SIG-M5 (cell line): Measurements from ENCODE around the gene RBM12.

ENCODE experiments used
- DNase-seq: peaks from one replicate; lab custom pipeline; 2025; lab: John Stamatoyannopoulos, UW

RBM12 gene

DNA sequence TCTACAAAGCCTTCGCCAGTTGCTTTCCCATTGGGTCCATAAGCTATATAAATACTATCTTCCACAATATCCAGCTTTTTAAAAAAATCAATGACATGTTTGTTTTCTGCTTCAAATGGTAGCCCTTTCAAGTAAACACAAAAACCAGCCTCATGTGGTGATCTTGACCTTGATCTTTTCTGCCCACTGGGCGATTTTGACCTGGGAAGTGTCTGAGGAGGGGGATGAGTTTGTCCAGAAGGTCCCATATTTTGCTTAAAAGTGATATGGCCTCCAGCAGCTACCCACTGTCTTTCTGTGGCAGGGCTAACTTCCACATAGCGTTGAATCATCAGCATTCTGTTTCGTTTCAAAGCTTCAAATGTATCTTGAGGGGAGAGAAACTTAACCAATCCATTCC is 10.8 kb downstream of the RBM12 start:
- DNase-seq, result no peak

GRCh38 chr20:35653430-35653734 is 11.3 kb downstream of the RBM12 start:
- DNase-seq, result no peak

DNA sequence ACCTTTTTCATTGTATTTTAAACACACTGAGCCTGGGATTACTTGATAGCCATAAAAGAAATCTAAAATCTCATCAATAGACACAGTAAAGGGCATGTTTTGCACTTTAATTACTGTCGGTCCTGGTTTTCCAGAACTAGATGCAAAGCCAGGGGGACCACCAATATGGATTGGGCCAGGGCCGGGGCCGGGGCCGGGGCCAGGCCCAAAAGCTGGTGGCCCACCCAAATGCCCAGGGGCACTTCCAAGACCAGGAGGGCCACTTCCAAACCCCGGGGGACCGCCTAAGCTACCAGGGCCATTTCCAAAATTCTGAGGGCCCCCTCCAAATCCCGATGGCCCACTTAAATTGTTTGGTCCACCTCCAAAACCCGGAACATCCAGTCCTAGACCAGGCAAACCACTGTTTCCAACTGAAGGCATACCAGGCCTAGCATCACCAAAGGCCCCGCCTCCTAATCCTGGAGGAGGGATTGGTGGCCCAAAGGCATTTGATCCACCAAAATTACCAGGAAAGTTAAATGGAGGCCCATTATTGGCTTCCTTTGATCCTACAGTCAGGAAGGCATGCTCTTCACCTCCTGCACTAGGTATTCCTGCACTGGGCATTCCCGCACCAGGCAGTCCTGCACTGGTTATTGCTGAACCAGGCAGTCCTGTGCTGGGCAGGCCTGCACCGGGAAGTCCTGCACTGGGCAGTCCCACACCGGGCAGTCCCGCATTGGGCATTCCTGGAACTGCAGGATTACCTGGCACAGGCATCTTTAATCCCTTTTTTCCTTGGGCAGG is 11.9 kb downstream of the RBM12 start:
- no peak for DNase-seq

- DNase-seq, result no peak
Observed at GRCh38 chr20:35651958-35652357, 12.7 kb downstream of the RBM12 start.

DNA sequence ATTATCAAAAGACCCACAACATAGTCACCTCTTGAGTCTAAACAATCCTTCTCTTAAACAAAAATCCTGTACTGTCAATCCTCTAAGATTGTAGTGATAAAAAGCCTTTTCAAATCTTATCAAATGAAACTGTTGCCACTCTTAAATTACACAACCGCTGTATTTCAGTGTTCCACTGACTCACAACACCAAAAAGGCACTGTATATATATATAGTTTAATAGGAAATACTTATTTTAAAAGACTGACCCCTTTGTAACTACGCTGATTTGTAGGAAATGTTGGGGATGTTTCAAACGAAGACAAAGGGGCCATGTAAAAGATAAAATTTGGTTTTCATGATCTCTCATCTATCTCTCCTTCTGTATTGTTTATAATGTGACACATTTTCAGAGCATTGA is 14.1 kb downstream of the RBM12 start:
- no peak for DNase-seq

- DNase-seq, result no peak
Observed at GRCh38 chr20:35648836-35649235, 15.9 kb downstream of the RBM12 start.

DNA sequence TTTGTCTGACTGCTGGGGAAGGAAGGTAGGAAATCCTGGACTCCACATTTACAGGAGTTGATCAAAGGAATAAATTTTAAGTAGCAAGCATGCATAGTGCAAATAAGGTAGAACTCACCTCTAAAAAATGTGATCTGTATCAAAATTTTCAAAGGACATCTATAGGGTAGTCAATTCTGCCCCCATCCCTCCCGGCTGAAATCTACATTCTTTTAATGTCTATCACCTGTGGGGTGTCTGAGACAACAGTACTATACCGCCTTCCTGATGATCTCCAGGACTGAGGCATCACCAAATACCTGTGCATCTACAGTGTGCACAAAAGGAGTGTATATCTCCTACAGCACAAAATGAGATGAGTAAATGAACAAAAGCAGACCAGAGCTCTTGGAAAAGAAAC is 19.9 kb downstream of the RBM12 start:
- no peak for DNase-seq

GRCh38 chr20:35643045-35643444 is 21.7 kb downstream of the RBM12 start:
- no peak for DNase-seq

DNA sequence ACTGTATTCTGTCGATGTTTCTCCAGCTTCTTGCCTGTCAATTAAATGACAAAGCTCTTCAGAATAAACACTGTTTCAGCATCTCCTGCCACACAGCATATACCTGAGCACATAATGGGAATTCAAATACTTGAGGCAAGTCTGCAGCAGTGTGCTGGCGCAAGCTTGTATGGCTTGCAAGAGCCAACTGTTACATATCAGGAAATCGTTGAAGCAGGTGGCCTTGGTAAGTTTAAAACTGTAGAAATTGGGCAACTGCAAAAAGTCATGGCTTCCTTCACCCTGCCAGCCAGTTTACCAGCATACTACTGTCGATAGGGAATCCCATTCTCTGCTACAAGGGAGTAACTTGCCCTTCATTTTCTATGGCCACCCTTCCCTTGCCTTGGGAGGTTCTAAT is 23.0 kb downstream of the RBM12 start:
- DNase-seq, result no peak

DNA sequence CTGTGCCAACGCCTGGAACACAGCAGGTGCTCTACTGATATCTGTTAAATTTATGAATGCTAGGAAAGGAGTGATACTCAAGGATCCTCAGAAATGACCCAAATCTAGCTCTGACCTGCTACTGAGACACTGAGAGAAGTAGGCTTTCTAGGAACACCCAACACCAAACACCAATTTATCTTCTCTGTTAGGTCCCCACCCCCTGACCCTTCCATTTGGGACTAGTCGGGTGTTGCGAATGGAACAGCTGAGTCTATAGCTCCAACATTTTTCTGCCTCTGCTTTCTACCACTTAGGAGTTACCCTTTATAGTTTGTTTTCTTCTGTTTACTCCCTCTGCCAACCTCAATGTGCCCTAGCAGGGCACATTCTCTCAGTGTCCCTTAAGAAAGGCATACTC is 24.0 kb downstream of the RBM12 start:
- no peak for DNase-seq

DNA sequence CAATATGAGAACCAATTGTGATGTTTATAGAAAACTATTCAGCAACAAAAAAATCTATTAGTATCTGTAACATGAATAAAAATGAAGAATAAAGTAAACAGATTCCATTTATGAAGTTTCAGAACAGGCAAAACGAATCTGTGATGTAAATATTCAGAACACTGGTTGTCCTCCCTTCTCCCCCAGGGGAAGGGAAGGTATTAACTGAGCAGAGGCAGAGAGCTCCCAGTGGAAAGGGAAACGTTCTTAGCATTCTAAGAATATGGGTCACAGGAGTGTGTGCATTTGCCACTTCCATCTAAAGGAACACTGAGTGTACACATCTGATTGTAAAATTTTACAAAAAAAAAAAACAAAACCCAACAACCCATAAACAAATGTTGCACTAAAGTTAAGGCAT is 25.9 kb downstream of the RBM12 start:
- DNase-seq, result no peak

GRCh38 chr20:35637276-35637675 is 27.4 kb downstream of the RBM12 start:
- DNase-seq, result no peak

GRCh38 chr20:35636095-35636494 is 28.6 kb downstream of the RBM12 start:
- no peak for DNase-seq

DNA sequence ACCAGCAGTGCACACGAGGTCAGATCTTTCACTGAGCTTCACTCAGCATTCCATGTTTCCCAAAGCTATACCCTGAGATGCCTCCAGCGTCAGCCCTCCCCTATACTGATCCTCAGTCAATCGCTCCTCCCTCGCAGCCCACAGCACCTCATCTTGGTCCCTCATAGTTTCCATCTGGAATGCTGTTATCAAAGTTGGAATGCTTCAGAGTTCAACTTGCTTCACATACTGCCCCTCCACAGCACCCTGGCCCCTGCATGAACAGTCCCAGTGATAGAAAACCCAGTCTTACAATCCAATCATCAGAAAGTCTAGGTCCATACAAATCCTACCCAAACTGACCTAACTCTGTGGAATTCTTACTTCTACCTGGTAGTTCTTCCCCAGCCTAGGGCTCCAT is 29.0 kb downstream of the RBM12 start:
- no peak for DNase-seq

- DNase-seq, result no peak
Observed at GRCh38 chr20:35632539-35633115, 32.1 kb downstream of the RBM12 start.

- DNase-seq, result no peak
Observed at GRCh38 chr20:35630636-35631035, 34.1 kb downstream of the RBM12 start.

DNA sequence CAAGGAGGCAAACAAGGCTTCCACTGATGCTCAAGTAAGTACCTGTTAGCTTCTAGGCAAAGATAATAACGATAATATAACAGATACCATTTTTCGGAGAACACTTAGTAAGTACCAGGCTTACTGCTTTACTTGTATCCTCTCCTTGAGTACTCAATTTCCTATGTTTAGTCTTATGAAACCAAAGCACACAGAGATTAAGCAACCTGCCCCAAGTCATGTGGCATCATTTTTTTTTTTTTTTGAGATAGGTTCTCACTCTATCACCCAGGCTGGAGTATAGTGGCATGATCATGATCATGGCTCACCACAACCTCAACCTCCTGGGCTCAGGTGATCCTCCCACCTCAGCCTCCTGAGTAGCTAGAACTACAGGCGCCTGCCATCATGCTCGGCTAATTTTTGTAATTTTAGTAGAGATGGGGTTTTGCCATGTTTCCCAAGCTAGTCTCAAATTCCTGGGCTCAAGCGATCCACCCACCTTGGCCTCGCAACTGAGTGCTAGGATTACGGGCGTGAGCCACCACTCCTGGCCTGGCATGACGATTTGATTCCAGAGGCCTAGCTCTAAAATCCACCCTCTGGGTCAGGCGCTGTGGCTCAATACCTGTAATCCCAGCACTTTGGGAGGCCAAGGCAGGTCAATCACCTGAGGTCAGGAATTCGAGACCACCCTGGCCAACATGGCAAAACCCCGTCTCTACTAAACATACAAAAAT is 35.1 kb downstream of the RBM12 start:
- DNase-seq, result no peak

- DNase-seq, result no peak
Observed at GRCh38 chr20:35627121-35627520, 37.6 kb downstream of the RBM12 start.

DNA sequence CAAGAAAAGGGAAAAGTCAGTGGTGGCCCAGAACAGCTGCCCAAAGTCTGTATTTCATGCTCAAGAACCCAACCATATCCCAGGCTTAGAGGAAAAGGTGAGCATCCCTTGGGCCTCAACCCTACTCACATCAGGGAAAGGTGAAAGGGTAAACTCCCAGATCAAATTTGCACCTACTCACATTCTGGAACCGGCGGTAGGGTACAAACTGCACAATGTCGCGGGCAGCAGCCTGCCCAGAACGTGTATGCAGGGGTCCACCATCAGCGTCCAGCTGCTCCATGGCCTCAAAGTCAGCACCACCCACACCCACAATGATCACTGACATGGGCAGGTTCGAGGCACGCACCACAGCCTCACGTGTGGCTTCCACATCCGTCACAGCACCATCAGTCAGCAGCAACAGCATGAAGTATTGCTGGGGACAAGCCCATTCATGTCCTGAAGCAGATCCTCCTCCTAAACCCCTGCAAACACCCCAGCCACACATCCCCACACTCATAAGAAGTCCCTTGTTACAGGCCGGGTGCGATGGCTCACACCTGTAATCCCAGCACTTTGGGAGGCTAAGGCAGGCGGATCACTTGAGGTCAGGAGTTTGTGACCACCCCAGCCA is 38.2 kb downstream of the RBM12 start:
- DNase-seq, result no peak

DNA sequence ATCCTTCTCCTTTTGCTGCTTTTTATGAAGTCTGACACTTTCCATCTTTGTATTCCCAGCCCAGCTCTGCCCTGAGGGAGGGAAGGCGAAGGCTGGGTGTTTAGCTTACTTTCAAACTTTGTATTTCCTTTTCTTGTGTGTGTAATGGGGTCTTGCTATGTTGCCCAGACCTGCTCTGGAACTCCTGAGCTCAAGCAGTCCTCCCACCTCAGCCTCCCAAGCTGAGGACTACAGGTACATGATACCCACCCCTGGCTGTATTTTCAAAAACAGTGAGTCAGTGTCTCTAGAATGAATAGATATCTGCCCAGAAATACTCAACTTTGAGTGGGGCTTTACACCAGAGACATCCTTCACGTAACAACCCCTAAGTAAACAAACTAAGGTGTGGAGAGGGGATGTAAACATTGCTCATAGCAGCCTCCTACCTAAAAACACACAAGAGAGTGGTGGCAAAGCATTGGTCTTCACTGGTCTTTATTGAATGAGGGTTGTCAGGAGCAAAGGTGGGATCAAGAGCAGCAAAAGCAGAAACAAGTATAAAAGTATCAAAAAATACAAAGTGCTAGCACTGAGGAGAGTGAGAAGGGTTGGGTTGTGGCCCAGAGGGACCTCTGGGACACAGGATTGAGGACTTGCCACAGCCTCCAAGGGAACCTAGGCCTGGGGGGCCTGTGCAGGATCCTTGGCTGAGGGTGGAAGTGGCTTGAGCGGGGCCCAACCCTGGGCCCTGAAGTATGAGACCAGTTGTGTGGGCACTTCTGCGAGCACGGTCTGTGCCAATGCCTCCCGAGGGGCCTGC is 38.9 kb downstream of the RBM12 start:
- no peak for DNase-seq

DNA sequence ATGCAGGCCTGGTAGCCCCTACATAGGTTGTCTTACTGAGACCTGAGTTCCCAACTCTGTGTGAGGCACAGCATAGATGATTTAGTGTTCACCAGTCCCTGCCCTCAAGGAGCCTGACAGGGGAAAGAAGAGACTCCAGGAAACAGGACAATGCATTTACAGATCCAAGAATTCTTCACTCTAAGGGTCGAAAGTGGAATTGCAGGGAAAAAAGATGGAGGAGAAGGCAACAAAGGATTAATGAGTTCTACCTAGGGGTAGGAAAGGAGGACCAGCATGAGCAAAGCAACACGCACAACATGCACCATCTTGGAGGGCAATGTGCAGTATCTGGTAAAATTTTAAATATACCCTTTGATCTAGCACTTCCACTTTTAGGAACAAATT is 43.1 kb downstream of the RBM12 start:
- DNase-seq, result no peak

DNA sequence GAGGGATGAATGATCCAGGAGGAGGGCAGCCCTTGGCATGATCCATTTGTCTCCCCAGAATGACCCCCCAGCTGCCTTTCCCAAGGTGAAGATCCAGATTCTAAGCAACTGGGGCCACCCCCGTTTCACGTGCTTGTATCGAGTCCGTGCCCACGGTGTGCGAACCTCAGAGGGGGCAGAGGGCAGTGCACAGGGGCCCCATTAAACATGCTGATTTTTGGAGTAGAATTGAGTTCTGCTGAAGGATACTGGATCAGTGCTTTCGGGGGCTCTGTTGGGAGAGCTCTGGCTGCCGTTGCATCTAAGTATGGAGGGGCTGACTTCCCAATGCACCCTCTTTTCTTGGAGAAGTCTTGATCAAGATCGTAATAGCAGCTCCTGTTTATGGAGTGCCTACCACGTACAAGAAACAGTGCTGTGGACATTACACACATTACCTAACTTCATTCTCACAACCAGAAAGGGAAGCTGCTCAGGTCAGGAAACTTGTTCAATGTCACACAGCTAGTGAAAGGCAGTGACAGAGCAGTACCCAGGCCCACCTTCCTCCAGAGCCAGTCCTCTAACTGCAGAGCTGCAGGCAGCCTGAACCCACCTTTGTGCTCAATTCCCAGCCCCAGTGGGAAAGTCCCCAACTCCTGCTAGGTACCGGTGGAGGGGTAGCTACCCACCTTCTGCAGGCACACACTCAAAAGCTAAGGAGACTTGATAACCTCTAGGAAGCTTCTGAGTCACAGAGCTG is 43.7 kb downstream of the RBM12 start:
- DNase-seq, result no peak
